H1 (cell line): ENCODE measurements around the gene SHROOM3. TPM values are rescaled to one million over a fixed set of nuclear protein-coding genes. Genes with fewer than 3 reads are reported as not detected.

ENCODE experiments used
- CHD7 ChIP-seq: fragments of 300-600 bp; sonication (generic); IDR thresholded peaks from 2 replicates; pipeline ENCODE4 v1.7.1; 2012; ENCODE audit warnings: low read length, moderate library complexity, mild to moderate bottlenecking, inconsistent platforms; ENCODE audit not compliant: insufficient replicate concordance
- CTBP2 ChIP-seq: IDR thresholded peaks from 2 replicates; pipeline ENCODE4 v1.7.0; 2011; ENCODE audit warnings: borderline replicate concordance, mild to moderate bottlenecking, moderate library complexity, mixed read lengths, low read length; ENCODE audit not compliant: insufficient read depth, insufficient read length
- polyA plus RNA-seq, 7 experiments: library from polyadenylated mRNA; depleted of rRNA in 3 of 7; stranded (reverse) in 5 of 7; unstranded in 2 of 7; fragments of >200 nt in 5 of 7; fragments of 200-250 nt in 2 of 7; gene quantifications; 1 replicate in 5 of 7; 2 replicates in 1 of 7; 4 replicates in 1 of 7; pipeline versions ENCODE4 v1.2.1 to v1.2.3, GENCODE V29; 2011 to 2013; ENCODE audit warnings: missing spikeins in 2 of 7, mixed read lengths in 2 of 7
- total RNA-seq: library from RNA; stranded (reverse); fragmentation: NEBNext Ultra II Directional; extraction: Animal tissue kit (Norgen Biotek cat#: 25700); gene quantifications from 2 replicates; pipeline ENCODE4 v1.2.1, GENCODE V29; 2021

The SHROOM3 gene
- total and polyA plus RNA-seq, 2 of the 8 experiments (the other 6 are each of a cell fraction or from before 2014, with no cell fraction given) = 15.8 to 34.0 TPM

- no peak for TF ChIP-seq CHD7
- no peak for TF ChIP-seq CTBP2
These were observed 217.4 kb downstream of the SHROOM3 start (continued) for GRCh38 chr4:76652389-76652788.
